AG04449 (cell line): ENCODE measurements around the gene LAMB4.

Source experiments
- CTCF ChIA-PET: fragments of 350-600 bp; formaldehyde crosslinking; extraction: SDS; loops from one replicate; lab custom pipeline; 2021; ENCODE audit warnings: antibody characterized with exemption; lab: Yijun Ruan, JAX
- POLR2A ChIA-PET: fragments of 400-600, 350-600 bp; formaldehyde crosslinking; extraction: SDS; loops from one replicate; lab custom pipeline; 2020; ENCODE audit warnings: antibody characterized with exemption, inconsistent platforms; lab: Yijun Ruan, JAX
- DNase-seq: peaks from one replicate; pipeline ENCODE4 v3.0.0-alpha.2; 2010; ENCODE audit warnings: low read depth, low spot score
- H3K4me3 ChIP-seq: 2 replicates; pipeline ENCODE4 v1.5.1; 2011; ENCODE audit warnings: low read depth, mild to moderate bottlenecking, control low read depth, low read length
- CTCF ChIP-seq: IDR thresholded peaks from one replicate; pipeline ENCODE4 v1.5.1; 2011; ENCODE audit warnings: mild to moderate bottlenecking, moderate library complexity, low read length, control low read depth, inconsistent platforms; ENCODE audit not compliant: insufficient read depth; ENCODE audit errors: missing control alignments

LAMB4 gene

GRCh38 chr7:107994421-107995030 is 135.6 kb downstream of the LAMB4 start:
- ChIA-PET POLR2A (interaction anchor here (0.6 to 1.5 kb wide), 3 partner anchors 22 to 82 kb away, joined by 3 to 4 read pairs (median 3); no protein-coding TSS in a partner anchor), CTCF (interaction anchor here (0.8 kb wide), 1 partner anchor 22 kb away, joined by 3 read pairs; no protein-coding TSS in a partner anchor)
- no peak overlapping the region for H3K4me3 ChIP-seq
- no peak for TF ChIP-seq CTCF
- no peak for DNase-seq

GRCh38 chr7:107993891-107994291 is 136.3 kb downstream of the LAMB4 start:
- no peak overlapping the region for H3K4me3 ChIP-seq
- POLR2A ChIA-PET: interaction anchor here (0.6 kb wide), 1 partner anchor 82 kb away, joined by 3 read pairs; no protein-coding TSS in a partner anchor
- CTCF ChIA-PET: interaction anchor here (0.8 kb wide), 1 partner anchor 22 kb away, joined by 3 read pairs; no protein-coding TSS in a partner anchor
- TF ChIP-seq CTCF: no peak
- DNase-seq: no peak

GRCh38 chr7:107989618-107990373 is 140.4 kb downstream of the LAMB4 start:
- DNase-seq: no peak
- TF ChIP-seq CTCF: no peak
- POLR2A ChIA-PET: no interaction called here
- CTCF ChIA-PET: interaction anchor here (1.1 to 1.9 kb wide), 4 partner anchors 9 to 156 kb away, joined by 3 to 8 read pairs (median 4); no protein-coding TSS in a partner anchor
- no peak overlapping the region for H3K4me3 ChIP-seq

GRCh38 chr7:107982918-107983389 is 147.2 kb downstream of the LAMB4 start:
- no peak for DNase-seq
- no peak overlapping the region for H3K4me3 ChIP-seq
- CTCF ChIA-PET: interaction anchor here (1.1 to 2.6 kb wide), 2 partner anchors 10 to 163 kb away, joined by 3 to 9 read pairs; no protein-coding TSS in a partner anchor
- POLR2A ChIA-PET: no interaction called here
- TF ChIP-seq CTCF: no peak

- no peak for TF ChIP-seq CTCF
- ChIA-PET POLR2A (no interaction called here), CTCF (interaction anchor here (1.1 to 2.6 kb wide), 2 partner anchors 9 to 14 kb away, joined by 4 to 9 read pairs; no protein-coding TSS in a partner anchor)
- H3K4me3 ChIP-seq: no peak overlapping the region
- no peak for DNase-seq
These were observed 147.9 kb downstream of the LAMB4 start for GRCh38 chr7:107982042-107982840.
